ENCODE data around the gene CAPZB.

CAPZB gene

DNA sequence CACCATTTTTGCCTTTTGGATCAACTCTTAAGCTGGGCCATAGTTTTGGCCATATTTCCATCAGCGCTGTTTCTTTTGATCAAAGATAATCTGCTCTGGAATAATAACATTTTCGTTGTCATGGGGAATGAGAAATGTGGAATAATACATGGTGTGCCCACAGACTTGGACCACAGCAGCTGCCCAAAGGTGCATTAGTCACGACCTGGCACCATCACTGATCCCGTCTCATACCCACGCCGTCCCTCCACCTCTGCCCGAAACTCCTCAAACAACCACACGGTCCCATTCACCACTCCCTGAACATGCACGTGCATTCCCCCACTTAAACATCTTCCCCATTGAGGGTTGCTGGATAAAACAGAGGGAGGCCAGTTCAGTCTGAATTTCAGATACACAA lies 96.4 kb downstream of the CAPZB start:
- H3K9me3 ChIP-seq (ENCODE audit: control insufficient read depth, low read length): no peaks in the 10 kb centered on the region
- peaks cover 4% of the 10 kb centered on the region for H3K36me3 ChIP-seq (ENCODE audit: control insufficient read depth, insufficient read depth, low read length)
- H3K4me1 ChIP-seq (ENCODE audit: control insufficient read depth, insufficient read depth, low read length): peaks cover 7% of the 10 kb centered on the region
- no peak overlapping the region for H3K4me3 ChIP-seq (ENCODE audit: insufficient read depth, low read depth, low read length)
- no peak overlapping the region for H3K27ac ChIP-seq (ENCODE audit: insufficient read depth, low read depth, low read length, poor library complexity, severe bottlenecking)
- no peaks in the 10 kb centered on the region for H3K27me3 ChIP-seq (ENCODE audit: control insufficient read depth, insufficient read depth, low read length, poor library complexity, severe bottlenecking)
- WGBS, 2 experiments: 89 to 95% methylated on average over 9 of the region's 9 CpGs

- no peaks in the 10 kb centered on the region for H3K4me1 ChIP-seq (ENCODE audit: control insufficient read depth, insufficient read depth, low read length)
- H3K27ac ChIP-seq (ENCODE audit: insufficient read depth, low read depth, low read length, poor library complexity, severe bottlenecking): no peak overlapping the region
- 87 to 88% methylated on average over 4 of the region's 4 CpGs for WGBS, 2 experiments
- H3K9me3 ChIP-seq (ENCODE audit: control insufficient read depth, low read length): no peaks in the 10 kb centered on the region
- H3K4me3 ChIP-seq (ENCODE audit: insufficient read depth, low read depth, low read length): no peak overlapping the region
- no peaks in the 10 kb centered on the region for H3K27me3 ChIP-seq (ENCODE audit: control insufficient read depth, insufficient read depth, low read length, poor library complexity, severe bottlenecking)
- peaks cover 4% of the 10 kb centered on the region for H3K36me3 ChIP-seq (ENCODE audit: control insufficient read depth, insufficient read depth, low read length)
Observed at GRCh38 chr1:19387045-19387467, 98.3 kb downstream of the CAPZB start.

DNA sequence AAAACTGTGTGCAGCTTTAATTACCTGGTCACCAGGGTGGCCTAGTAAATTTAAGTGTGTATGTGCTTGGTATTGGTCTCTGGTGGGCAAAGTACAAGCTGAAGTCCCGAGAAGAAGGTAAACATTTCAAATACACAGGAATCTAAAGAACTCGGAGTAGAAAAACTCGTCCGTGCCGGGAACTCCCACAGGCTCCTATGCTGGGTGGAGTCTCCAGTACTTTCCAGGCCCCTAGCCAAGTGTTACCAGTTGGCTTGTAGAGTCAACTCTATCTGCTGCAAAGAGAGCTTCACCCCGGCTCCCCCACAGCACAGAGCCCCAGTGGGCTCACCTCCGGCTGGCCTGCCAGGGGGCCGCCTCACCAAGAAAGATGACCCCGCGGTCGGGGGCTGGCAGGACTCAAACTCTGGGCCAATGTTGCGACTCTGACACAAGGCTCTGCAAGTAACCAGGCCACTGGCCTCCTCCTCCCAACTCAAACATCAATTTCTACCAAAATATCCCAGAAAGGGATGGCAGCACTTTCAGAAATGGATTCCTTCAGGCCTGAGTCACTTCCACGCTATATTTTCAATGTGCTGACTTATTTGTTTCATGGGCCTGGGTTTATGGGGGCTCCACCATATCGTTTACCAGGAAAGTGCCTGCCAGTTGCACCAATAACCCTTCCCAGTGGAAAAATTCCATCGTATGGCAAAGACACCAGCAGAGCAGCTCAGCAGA lies 99.3 kb downstream of the CAPZB start:
- Histone ChIP-seq H3K27ac (ENCODE audit: insufficient read depth, low read depth, low read length, poor library complexity, severe bottlenecking) (no peak overlapping the region), H3K36me3 (ENCODE audit: control insufficient read depth, insufficient read depth, low read length) (peaks cover 4% of the 10 kb centered on the region), H3K27me3 (ENCODE audit: control insufficient read depth, insufficient read depth, low read length, poor library complexity, severe bottlenecking) (no peaks in the 10 kb centered on the region), H3K4me1 (ENCODE audit: control insufficient read depth, insufficient read depth, low read length) (no peaks in the 10 kb centered on the region), H3K4me3 (ENCODE audit: insufficient read depth, low read depth, low read length) (no peak overlapping the region), H3K9me3 (ENCODE audit: control insufficient read depth, low read length) (no peaks in the 10 kb centered on the region)
- WGBS, 2 experiments: 94 to 97% methylated on average over 15 of the region's 15 CpGs

DNA sequence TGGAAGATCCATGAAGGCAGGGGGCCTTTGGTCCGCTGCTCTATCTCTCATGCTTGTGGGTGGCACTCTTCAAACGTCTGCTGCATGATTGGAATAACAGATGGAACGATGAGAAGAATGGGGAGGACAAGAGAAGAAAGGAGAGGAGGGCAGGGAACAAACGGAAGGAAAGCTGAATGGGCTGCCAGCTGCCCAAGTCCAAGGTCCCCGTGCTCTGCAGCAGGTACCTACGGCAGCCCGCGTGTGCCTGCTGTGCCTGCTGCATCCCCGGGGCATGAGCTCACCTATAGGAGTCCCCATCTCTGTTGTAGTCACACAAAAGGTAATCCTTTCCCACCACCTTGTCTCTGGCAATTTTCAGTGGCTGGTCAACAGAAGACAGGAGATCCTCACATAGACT lies 100.1 kb downstream of the CAPZB start:
- no peaks in the 10 kb centered on the region for H3K4me1 ChIP-seq (ENCODE audit: control insufficient read depth, insufficient read depth, low read length)

DNA sequence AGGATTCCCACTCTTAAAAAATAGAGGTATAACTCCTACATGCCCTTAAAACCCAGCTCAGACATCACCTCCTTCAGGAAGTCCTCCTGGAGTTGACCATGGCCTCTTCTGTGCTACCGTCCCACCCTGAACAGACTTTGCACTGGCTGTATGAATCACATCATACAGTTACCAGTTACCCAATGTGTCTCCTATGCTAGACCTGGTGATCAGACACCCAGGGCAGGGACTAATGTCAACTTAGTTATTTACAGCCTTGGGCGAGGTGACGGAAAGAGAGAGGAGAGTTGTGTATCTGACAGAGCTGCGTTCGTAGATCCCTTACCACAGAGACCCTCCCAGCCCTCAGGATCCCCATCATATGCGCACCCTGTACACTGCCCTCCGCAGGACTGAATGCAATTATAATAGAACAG lies 100.6 kb downstream of the CAPZB start:
- WGBS, 2 experiments: 91 to 100% methylated on average over 7 of the region's 7 CpGs
- no peaks in the 10 kb centered on the region for H3K9me3 ChIP-seq (ENCODE audit: control insufficient read depth, low read length)
- H3K4me3 ChIP-seq (ENCODE audit: insufficient read depth, low read depth, low read length): no peak overlapping the region
- H3K27ac ChIP-seq (ENCODE audit: insufficient read depth, low read depth, low read length, poor library complexity, severe bottlenecking): no peak overlapping the region
- H3K36me3 ChIP-seq (ENCODE audit: control insufficient read depth, insufficient read depth, low read length): peaks cover 4% of the 10 kb centered on the region
- no peaks in the 10 kb centered on the region for H3K4me1 ChIP-seq (ENCODE audit: control insufficient read depth, insufficient read depth, low read length)
- no peaks in the 10 kb centered on the region for H3K27me3 ChIP-seq (ENCODE audit: control insufficient read depth, insufficient read depth, low read length, poor library complexity, severe bottlenecking)

More for the DNA sequence above, 100.1 kb downstream of the CAPZB start:
- no peak overlapping the region for H3K27ac ChIP-seq (ENCODE audit: insufficient read depth, low read depth, low read length, poor library complexity, severe bottlenecking)
- no peaks in the 10 kb centered on the region for H3K9me3 ChIP-seq (ENCODE audit: control insufficient read depth, low read length)
- H3K36me3 ChIP-seq (ENCODE audit: control insufficient read depth, insufficient read depth, low read length): peaks cover 4% of the 10 kb centered on the region
- 88 to 90% methylated on average over 9 of the region's 9 CpGs for WGBS, 2 experiments
- no peak overlapping the region for H3K4me3 ChIP-seq (ENCODE audit: insufficient read depth, low read depth, low read length)
- no peaks in the 10 kb centered on the region for H3K27me3 ChIP-seq (ENCODE audit: control insufficient read depth, insufficient read depth, low read length, poor library complexity, severe bottlenecking)

DNA sequence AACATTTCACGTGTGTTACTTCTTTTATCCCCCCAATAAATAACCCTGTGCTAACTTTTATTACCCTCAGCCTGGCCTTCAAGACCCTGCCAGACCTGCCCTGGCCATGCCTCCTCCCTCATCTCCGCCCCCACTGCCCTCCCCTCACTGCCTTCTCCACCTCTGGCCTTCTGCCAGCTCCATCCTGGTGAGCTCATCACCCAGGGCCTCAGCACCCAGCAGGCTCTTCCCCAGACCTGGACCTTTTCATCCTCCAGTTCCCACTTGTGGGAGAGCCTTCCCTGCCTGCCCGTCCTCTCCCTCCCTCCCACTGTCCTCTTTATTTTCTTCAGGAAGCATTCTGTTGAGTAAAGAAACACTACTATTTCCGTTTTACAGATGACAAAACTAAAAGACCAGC lies 101.2 kb downstream of the CAPZB start:
- Histone ChIP-seq H3K9me3 (ENCODE audit: control insufficient read depth, low read length) (no peaks in the 10 kb centered on the region), H3K27ac (ENCODE audit: insufficient read depth, low read depth, low read length, poor library complexity, severe bottlenecking) (no peak overlapping the region), H3K4me3 (ENCODE audit: insufficient read depth, low read depth, low read length) (no peak overlapping the region), H3K27me3 (ENCODE audit: control insufficient read depth, insufficient read depth, low read length, poor library complexity, severe bottlenecking) (no peaks in the 10 kb centered on the region), H3K4me1 (ENCODE audit: control insufficient read depth, insufficient read depth, low read length) (no peaks in the 10 kb centered on the region), H3K36me3 (ENCODE audit: control insufficient read depth, insufficient read depth, low read length) (peaks cover 4% of the 10 kb centered on the region)
- 92 to 93% methylated on average over 4 of the region's 4 CpGs for WGBS, 2 experiments

GRCh38 chr1:19382222-19382621 lies 103.1 kb downstream of the CAPZB start:
- Histone ChIP-seq H3K36me3 (ENCODE audit: control insufficient read depth, insufficient read depth, low read length) (peaks cover 4% of the 10 kb centered on the region), H3K27ac (ENCODE audit: insufficient read depth, low read depth, low read length, poor library complexity, severe bottlenecking) (no peak overlapping the region), H3K9me3 (ENCODE audit: control insufficient read depth, low read length) (no peaks in the 10 kb centered on the region), H3K4me1 (ENCODE audit: control insufficient read depth, insufficient read depth, low read length) (no peaks in the 10 kb centered on the region), H3K4me3 (ENCODE audit: insufficient read depth, low read depth, low read length) (no peak overlapping the region), H3K27me3 (ENCODE audit: control insufficient read depth, insufficient read depth, low read length, poor library complexity, severe bottlenecking) (no peaks in the 10 kb centered on the region)
- WGBS, 2 experiments: 89 to 95% methylated on average over 4 of the region's 4 CpGs

DNA sequence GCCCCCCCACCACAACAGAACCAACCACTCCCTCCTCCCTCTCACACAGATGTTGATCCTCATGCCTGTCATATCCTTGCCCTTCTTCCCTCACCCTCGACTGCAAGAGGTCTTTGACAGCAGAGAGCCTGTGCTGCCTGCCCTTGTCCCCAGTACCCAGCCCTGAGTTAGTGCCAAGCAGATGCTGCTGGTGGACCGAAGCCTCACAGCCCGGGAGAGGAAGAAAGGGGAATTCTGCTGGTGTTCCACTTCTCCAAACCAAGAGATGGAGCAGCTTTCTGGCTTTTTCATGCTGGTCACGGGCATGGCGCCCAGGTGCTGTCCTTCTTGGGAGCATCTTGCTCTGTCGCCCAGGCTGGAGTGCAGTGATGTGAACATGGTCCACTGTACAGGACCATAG lies 104.1 kb downstream of the CAPZB start:
- Histone ChIP-seq H3K4me1 (ENCODE audit: control insufficient read depth, insufficient read depth, low read length) (no peaks in the 10 kb centered on the region), H3K27me3 (ENCODE audit: control insufficient read depth, insufficient read depth, low read length, poor library complexity, severe bottlenecking) (no peaks in the 10 kb centered on the region), H3K36me3 (ENCODE audit: control insufficient read depth, insufficient read depth, low read length) (peaks cover 12% of the 10 kb centered on the region), H3K4me3 (ENCODE audit: insufficient read depth, low read depth, low read length) (no peak overlapping the region), H3K9me3 (ENCODE audit: control insufficient read depth, low read length) (no peaks in the 10 kb centered on the region), H3K27ac (ENCODE audit: insufficient read depth, low read depth, low read length, poor library complexity, severe bottlenecking) (no peak overlapping the region)
- 90 to 94% methylated on average over 6 of the region's 6 CpGs for whole genome bisulfite sequencing, 2 experiments

DNA sequence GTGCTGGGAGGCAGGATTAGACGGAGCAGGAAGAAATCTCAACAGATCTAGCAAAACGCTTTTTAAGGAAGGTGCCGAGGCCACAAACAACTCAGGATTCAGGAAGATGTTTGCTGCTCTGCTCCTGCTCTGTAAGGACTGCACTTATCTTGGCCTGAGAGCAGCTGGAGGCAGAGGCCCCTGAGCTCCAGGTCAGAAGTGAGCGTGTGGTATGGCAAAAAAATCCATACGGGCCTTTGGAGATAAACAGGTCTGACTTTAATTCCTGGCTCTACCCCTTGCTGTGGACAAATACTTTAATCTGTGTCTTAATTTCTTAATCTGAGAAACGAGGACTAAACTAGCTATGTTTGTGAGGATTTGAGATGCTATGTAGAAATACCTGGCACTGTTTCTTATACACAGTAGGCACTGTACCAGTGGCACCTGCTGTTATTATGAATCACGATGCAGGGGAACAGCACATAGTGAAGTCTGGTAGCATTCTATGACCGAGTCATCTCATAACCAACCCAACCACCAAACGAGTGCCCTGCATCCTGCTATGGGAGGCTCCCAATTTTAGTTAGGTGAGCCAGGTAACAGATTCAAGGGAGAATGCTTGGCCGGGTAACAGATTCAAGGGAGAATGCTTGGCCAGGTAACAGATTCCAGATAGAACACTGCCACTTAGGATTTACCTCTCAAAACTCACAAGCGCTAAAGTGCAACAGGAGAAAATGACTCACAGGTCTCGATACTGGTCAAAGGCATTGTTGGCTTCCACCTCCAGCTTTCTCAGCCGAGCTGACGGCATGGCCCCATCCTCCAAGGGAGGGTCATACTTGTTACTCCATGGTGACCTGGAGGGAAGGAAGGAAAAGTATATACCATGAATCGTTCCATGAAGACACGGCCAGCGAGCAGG lies 107.3 kb downstream of the CAPZB start:
- Histone ChIP-seq H3K9me3 (ENCODE audit: control insufficient read depth, low read length) (no peaks in the 10 kb centered on the region), H3K27me3 (ENCODE audit: control insufficient read depth, insufficient read depth, low read length, poor library complexity, severe bottlenecking) (no peaks in the 10 kb centered on the region), H3K4me3 (ENCODE audit: insufficient read depth, low read depth, low read length) (no peak overlapping the region), H3K36me3 (ENCODE audit: control insufficient read depth, insufficient read depth, low read length) (peaks cover 9% of the 10 kb centered on the region), H3K27ac (ENCODE audit: insufficient read depth, low read depth, low read length, poor library complexity, severe bottlenecking) (no peak overlapping the region), H3K4me1 (ENCODE audit: control insufficient read depth, insufficient read depth, low read length) (no peaks in the 10 kb centered on the region)
- 96% methylated on average over 17 of the region's 17 CpGs for WGBS, 2 experiments

Measured in ectodermal cell (in vitro differentiated cells).